ENCODE measurements around the gene MSI2. TPM values are rescaled to one million over a fixed set of nuclear protein-coding genes. Genes with fewer than 3 reads are reported as not detected.

MSI2 gene
- total RNA-seq, 1 donor, result 23.2 TPM

DNA sequence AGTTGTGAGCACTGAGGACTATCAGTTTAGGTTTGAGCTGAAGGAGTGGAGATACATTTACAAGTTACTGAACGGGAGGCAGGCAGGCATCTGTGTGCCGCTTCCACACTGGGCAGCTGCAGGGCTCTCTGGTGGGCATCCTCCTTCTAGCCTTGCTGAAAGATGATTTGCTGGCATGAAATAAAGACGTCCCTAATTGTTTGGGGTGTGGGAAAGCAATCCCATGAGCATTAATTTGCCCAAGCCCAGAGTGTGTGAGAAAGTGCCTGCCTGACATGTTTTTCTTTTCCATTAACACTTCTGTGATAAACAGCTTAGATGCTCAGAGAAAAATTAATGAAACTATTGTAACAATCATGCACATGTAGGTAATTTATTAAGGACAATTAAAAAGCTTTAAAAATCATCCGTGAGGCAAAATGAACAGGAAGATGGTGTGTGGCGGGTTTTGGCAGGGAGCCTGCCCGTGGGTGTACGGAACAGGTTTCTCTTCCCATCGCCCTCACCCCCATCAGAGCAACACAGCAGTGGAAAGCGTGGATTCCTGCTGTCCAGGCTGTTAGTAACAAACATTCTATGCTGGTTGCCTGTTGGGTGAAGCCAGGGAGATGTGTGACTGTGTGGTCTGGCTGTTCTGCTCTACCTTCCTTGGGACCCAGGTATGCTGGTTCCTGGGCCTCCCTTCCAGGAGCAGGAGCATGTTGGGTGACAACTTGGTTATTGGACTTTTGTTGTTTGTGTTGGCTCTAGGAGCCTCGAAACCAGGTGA lies 191.9 kb downstream of the MSI2 start:
- peak; percentile 30 for DNase-seq (ENCODE audit: insufficient read length, low spot score, missing footprints)
- no peak overlapping the region for H3K4me3 ChIP-seq (ENCODE audit: insufficient read depth, low read length)
- no peak overlapping the region for H2AFZ ChIP-seq (ENCODE audit: low read length)
- no peak overlapping the region for H3K4me2 ChIP-seq (ENCODE audit: insufficient read depth, low read length)
- no peaks in the 10 kb centered on the region for H3K27me3 ChIP-seq (ENCODE audit: insufficient read depth, low read length)
- no peaks in the 10 kb centered on the region for H3K36me3 ChIP-seq (ENCODE audit: insufficient read depth, low read length)
- no peaks in the 10 kb centered on the region for H4K20me1 ChIP-seq (ENCODE audit: insufficient read depth, low read length)
- TF ChIP-seq, protein P1, sequence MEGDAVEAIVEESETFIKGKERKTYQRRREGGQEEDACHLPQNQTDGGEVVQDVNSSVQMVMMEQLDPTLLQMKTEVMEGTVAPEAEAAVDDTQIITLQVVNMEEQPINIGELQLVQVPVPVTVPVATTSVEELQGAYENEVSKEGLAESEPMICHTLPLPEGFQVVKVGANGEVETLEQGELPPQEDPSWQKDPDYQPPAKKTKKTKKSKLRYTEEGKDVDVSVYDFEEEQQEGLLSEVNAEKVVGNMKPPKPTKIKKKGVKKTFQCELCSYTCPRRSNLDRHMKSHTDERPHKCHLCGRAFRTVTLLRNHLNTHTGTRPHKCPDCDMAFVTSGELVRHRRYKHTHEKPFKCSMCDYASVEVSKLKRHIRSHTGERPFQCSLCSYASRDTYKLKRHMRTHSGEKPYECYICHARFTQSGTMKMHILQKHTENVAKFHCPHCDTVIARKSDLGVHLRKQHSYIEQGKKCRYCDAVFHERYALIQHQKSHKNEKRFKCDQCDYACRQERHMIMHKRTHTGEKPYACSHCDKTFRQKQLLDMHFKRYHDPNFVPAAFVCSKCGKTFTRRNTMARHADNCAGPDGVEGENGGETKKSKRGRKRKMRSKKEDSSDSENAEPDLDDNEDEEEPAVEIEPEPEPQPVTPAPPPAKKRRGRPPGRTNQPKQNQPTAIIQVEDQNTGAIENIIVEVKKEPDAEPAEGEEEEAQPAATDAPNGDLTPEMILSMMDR (IDR thresholded peaks at IDR 0.05; ENCODE audit: extremely low read depth, low read depth, low read length), result no peak
- no peaks in the 10 kb centered on the region for H3K9me3 ChIP-seq (ENCODE audit: low read depth, low read length)
- H3K4me1 ChIP-seq (ENCODE audit: insufficient read depth, low read length), result no peaks in the 10 kb centered on the region
- H3K79me2 ChIP-seq (ENCODE audit: insufficient read depth, low read length), result no peaks in the 10 kb centered on the region
- H3K27ac ChIP-seq (ENCODE audit: low read depth, low read length), result no peak overlapping the region

DNA sequence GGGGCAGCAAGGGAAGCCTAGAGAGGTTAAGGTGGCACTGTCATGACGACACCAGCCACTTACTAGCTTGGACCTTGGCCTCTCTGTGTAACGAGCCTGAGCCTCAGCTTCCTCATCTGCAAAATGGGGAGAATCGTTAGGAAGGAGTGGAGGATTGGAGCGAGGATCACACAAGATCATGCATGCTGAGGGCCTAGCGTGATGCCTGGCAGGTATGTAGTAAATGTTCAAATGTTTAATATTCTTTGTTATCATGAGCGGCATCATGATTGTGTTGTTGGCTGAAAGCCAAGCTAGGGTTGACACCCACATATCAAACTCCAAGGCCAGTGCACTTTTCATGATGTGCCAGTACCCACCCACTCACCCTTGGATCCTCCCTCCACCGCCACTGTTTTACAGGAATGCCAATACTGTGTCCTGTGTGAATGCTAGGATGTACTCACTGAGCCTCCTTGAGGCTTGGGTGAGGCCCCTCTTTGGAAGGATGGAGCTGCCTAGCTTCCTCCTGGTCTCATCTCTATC lies 192.5 kb downstream of the MSI2 start:
- Histone ChIP-seq H2AFZ (ENCODE audit: low read length) (no peak overlapping the region), H3K36me3 (ENCODE audit: insufficient read depth, low read length) (no peaks in the 10 kb centered on the region), H4K20me1 (ENCODE audit: insufficient read depth, low read length) (no peaks in the 10 kb centered on the region), H3K27me3 (ENCODE audit: insufficient read depth, low read length) (no peaks in the 10 kb centered on the region), H3K4me1 (ENCODE audit: insufficient read depth, low read length) (no peaks in the 10 kb centered on the region), H3K27ac (ENCODE audit: low read depth, low read length) (no peak overlapping the region), H3K4me2 (ENCODE audit: insufficient read depth, low read length) (no peak overlapping the region), H3K4me3 (ENCODE audit: insufficient read depth, low read length) (no peak overlapping the region), H3K79me2 (ENCODE audit: insufficient read depth, low read length) (no peaks in the 10 kb centered on the region), H3K9me3 (ENCODE audit: low read depth, low read length) (no peaks in the 10 kb centered on the region)
- TF ChIP-seq, protein P1 (IDR thresholded peaks at IDR 0.05; ENCODE audit: extremely low read depth, low read depth, low read length), result no peak
- peak; percentile 35 for DNase-seq (ENCODE audit: insufficient read length, low spot score, missing footprints)

DNA sequence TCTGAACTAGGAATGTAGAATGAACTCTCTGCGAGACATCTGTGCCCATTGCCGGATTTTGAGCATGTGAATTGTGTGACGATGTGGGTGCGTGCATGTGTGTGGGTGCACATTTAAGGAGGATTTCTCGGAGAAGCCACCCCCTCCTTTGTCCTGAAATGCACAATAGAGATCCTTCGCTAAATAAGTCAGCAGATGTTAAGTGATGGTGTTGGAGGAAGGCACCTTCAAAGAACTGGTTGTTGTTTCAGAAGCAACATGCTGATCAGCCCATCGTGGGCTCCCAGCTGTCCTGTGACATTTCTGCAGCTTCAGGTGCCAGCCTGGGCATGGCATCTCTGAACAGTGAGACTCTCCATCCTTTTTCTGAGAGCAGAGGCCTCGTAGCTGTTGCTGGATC lies 194.9 kb downstream of the MSI2 start:
- no peaks in the 10 kb centered on the region for H3K36me3 ChIP-seq (ENCODE audit: insufficient read depth, low read length)
- no peaks in the 10 kb centered on the region for H3K9me3 ChIP-seq (ENCODE audit: low read depth, low read length)
- H2AFZ ChIP-seq (ENCODE audit: low read length), result no peak overlapping the region
- H4K20me1 ChIP-seq (ENCODE audit: insufficient read depth, low read length), result no peaks in the 10 kb centered on the region
- no peak overlapping the region for H3K27ac ChIP-seq (ENCODE audit: low read depth, low read length)
- peaks cover 7% of the 10 kb centered on the region for H3K4me1 ChIP-seq (ENCODE audit: insufficient read depth, low read length)
- TF ChIP-seq, protein P1 (IDR thresholded peaks at IDR 0.05; ENCODE audit: extremely low read depth, low read depth, low read length), result no peak
- no peak overlapping the region for H3K4me3 ChIP-seq (ENCODE audit: insufficient read depth, low read length)
- H3K79me2 ChIP-seq (ENCODE audit: insufficient read depth, low read length), result no peaks in the 10 kb centered on the region
- H3K4me2 ChIP-seq (ENCODE audit: insufficient read depth, low read length), result no peak overlapping the region
- no peaks in the 10 kb centered on the region for H3K27me3 ChIP-seq (ENCODE audit: insufficient read depth, low read length)
- peak; percentile 8 for DNase-seq (ENCODE audit: insufficient read length, low spot score, missing footprints)

DNA sequence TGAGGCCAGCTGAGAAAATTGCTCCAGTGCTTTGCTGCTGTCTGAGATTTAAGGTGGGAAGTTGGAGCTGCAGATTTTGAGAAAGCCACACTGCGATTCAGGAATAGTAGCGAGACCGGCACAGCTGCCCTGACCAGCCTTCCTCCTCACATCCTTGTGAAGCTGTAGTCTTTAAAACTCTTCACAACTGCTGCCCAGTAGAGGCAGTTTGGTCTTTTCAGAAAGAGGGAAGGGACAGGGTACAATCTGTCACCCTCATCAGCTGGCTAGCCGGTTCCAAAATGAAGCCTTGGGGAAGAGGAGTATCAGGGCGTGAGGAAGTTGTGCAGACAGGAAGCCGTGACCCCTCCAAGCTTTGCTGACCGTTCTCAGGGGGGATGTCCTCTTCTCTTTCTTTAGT lies 195.3 kb downstream of the MSI2 start:
- no peaks in the 10 kb centered on the region for H3K9me3 ChIP-seq (ENCODE audit: low read depth, low read length)
- H3K27me3 ChIP-seq (ENCODE audit: insufficient read depth, low read length), result no peaks in the 10 kb centered on the region
- peaks cover 7% of the 10 kb centered on the region for H3K4me1 ChIP-seq (ENCODE audit: insufficient read depth, low read length)
- H3K79me2 ChIP-seq (ENCODE audit: insufficient read depth, low read length), result no peaks in the 10 kb centered on the region
- H3K4me2 ChIP-seq (ENCODE audit: insufficient read depth, low read length), result no peak overlapping the region
- TF ChIP-seq, protein P1 (IDR thresholded peaks at IDR 0.05; ENCODE audit: extremely low read depth, low read depth, low read length), result no peak
- no peaks in the 10 kb centered on the region for H3K36me3 ChIP-seq (ENCODE audit: insufficient read depth, low read length)
- no peaks in the 10 kb centered on the region for H4K20me1 ChIP-seq (ENCODE audit: insufficient read depth, low read length)
- H3K4me3 ChIP-seq (ENCODE audit: insufficient read depth, low read length), result no peak overlapping the region
- peak; percentile 11 for DNase-seq (ENCODE audit: insufficient read length, low spot score, missing footprints)
- H3K27ac ChIP-seq (ENCODE audit: low read depth, low read length), result no peak overlapping the region
- H2AFZ ChIP-seq (ENCODE audit: low read length), result no peak overlapping the region
